Measurements from ENCODE around the gene ITSN1.

DNA sequence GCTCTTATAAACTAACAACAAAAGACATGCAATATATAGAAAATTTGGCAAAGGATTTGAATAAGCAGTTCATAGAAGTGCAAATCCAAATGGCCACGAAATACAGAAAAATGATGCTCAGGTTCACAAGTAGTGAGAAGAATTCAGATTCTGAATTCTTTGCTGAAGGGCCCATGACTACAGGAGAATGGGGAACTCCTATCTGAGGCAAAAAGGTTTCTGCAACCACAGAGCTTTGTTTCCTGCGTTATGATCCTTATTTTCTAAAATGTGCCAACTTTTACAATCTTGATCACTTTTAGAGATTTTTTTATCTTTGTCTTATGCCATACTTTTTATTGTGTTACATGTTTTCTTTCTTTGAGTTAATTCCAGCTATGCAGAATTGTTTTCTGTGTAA lies 91.3 kb downstream of the ITSN1 start:
- TF ChIP-seq, protein P1, sequence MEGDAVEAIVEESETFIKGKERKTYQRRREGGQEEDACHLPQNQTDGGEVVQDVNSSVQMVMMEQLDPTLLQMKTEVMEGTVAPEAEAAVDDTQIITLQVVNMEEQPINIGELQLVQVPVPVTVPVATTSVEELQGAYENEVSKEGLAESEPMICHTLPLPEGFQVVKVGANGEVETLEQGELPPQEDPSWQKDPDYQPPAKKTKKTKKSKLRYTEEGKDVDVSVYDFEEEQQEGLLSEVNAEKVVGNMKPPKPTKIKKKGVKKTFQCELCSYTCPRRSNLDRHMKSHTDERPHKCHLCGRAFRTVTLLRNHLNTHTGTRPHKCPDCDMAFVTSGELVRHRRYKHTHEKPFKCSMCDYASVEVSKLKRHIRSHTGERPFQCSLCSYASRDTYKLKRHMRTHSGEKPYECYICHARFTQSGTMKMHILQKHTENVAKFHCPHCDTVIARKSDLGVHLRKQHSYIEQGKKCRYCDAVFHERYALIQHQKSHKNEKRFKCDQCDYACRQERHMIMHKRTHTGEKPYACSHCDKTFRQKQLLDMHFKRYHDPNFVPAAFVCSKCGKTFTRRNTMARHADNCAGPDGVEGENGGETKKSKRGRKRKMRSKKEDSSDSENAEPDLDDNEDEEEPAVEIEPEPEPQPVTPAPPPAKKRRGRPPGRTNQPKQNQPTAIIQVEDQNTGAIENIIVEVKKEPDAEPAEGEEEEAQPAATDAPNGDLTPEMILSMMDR (IDR thresholded peaks at IDR 0.05; ENCODE audit: low read depth, low read length, poor library complexity, severe bottlenecking), result no peak
- no peak for TF ChIP-seq EZH2phosphoT487 (IDR thresholded peaks at IDR 0.05; ENCODE audit: borderline replicate concordance, low read length)

Data from DOHH2 (cell line).